B cell (primary cell): Measurements from ENCODE around the gene KCNH8. TPM values are rescaled to one million over a fixed set of nuclear protein-coding genes. Genes with fewer than 3 reads are reported as not detected.

Source experiments
- ATAC-seq: fragments of 200-7000 bp; cut with Tn5 transposase; one replicate; pipeline ENCODE4 v1.10.0; 2021; ENCODE audit warnings: low read depth, mild to moderate bottlenecking, moderate number of reproducible peaks, moderate library complexity
- CTCF ChIA-PET: fragments of 350-600 bp; sonication (Branson Sonifier 250); formaldehyde crosslinking; loops from one replicate; lab custom pipeline; 2021; ENCODE audit warnings: antibody characterized with exemption, inconsistent platforms; lab: Charles Lee
- POLR2A ChIA-PET: fragments of 350-600 bp; sonication (Branson Sonifier 250); formaldehyde crosslinking; loops from one replicate; lab custom pipeline; 2021; ENCODE audit warnings: antibody characterized with exemption; lab: Charles Lee
- DNase-seq: peaks from one replicate; pipeline ENCODE4 v3.0.0; 2013
- H2AFZ ChIP-seq: 2 replicates; pipeline ENCODE4 v1.6.1; 2012; ENCODE audit warnings: mild to moderate bottlenecking, low read depth, low read length; ENCODE audit not compliant: insufficient read depth, poor library complexity, severe bottlenecking
- H3K27ac ChIP-seq, 2 donors: 1 replicate in 1 of 2; 2 replicates in 1 of 2; pipeline ENCODE4 v1.5.1; 2012 to 2013; ENCODE audit warnings: low read length in 2 of 2, mild to moderate bottlenecking in 2 of 2, moderate library complexity in 1 of 2
- H3K27me3 ChIP-seq, 4 experiments: fragments of 200-600 bp in 1 of 4; sonication (generic) in 1 of 4; replicated peaks in 1 of 4; 1 replicate in 2 of 4; 2 replicates in 2 of 4; pipeline versions ENCODE4 v1.6.1 to v1.7.0; 2013 to 2016; ENCODE audit warnings: low read length in 3 of 4, mild to moderate bottlenecking in 2 of 4, mixed read lengths in 1 of 4, moderate library complexity in 1 of 4; ENCODE audit not compliant: insufficient read depth in 4 of 4, control insufficient read depth in 3 of 4; ENCODE audit errors: control extremely low read depth in 1 of 4
- H3K36me3 ChIP-seq, 2 experiments: replicated peaks in 1 of 2; 1 replicate in 1 of 2; 2 replicates in 1 of 2; pipeline versions ENCODE4 v1.6.1 to v1.7.1; 2013; ENCODE audit warnings: low read length in 1 of 2; ENCODE audit not compliant: insufficient read depth in 2 of 2, control insufficient read depth in 1 of 2; ENCODE audit errors: control extremely low read depth in 1 of 2, extremely low read depth in 1 of 2
- H3K4me1 ChIP-seq, 2 donors: fragments of 200-600 bp in 1 of 2; sonication (generic) in 1 of 2; 1 replicate in 1 of 2; 2 replicates in 1 of 2; pipeline versions ENCODE4 v1.5.1 to v1.6.1; 2013 to 2017; ENCODE audit warnings: low read length in 2 of 2; ENCODE audit not compliant: control insufficient read depth in 2 of 2, insufficient read depth in 2 of 2
- H3K4me2 ChIP-seq: replicated peaks from 2 replicates; pipeline ENCODE3; 2012; ENCODE audit warnings: mild to moderate bottlenecking, low read depth, low read length; ENCODE audit not compliant: poor library complexity, severe bottlenecking
- H3K4me3 ChIP-seq, 5 experiments: fragments of 200-600 bp in 1 of 5; sonication (generic) in 1 of 5; 1 replicate in 3 of 5; 2 replicates in 2 of 5; pipeline versions ENCODE4 v1.5.1 to v1.7.0; 2011 to 2016; ENCODE audit warnings: low read length in 4 of 5, mild to moderate bottlenecking in 4 of 5, low read depth in 2 of 5, control low read depth in 1 of 5, moderate library complexity in 1 of 5; ENCODE audit not compliant: insufficient read depth in 1 of 5; ENCODE audit errors: control extremely low read depth in 1 of 5, extremely low read depth in 1 of 5
- H3K79me2 ChIP-seq: fragments of 200-600 bp; sonication (generic); one replicate; pipeline ENCODE4 v1.6.0; 2016; ENCODE audit warnings: low read length; ENCODE audit not compliant: control insufficient read depth, insufficient read depth
- H3K9ac ChIP-seq: fragments of 200-600 bp; sonication (generic); 2 replicates; pipeline ENCODE4 v1.6.1; 2017; ENCODE audit warnings: mild to moderate bottlenecking, low read length, moderate library complexity
- H3K9me3 ChIP-seq, 3 donors: one replicate each; pipeline versions ENCODE4 v1.6.1 to v1.7.1; 2013; ENCODE audit warnings: low read length in 2 of 3; ENCODE audit not compliant: control insufficient read depth in 2 of 3, insufficient read depth in 1 of 3; ENCODE audit errors: control extremely low read depth in 1 of 3
- H4K20me1 ChIP-seq: 2 replicates; pipeline ENCODE4 v1.6.0; 2012; ENCODE audit warnings: mild to moderate bottlenecking, low read length; ENCODE audit not compliant: insufficient read depth, control insufficient read depth, poor library complexity, severe bottlenecking
- H3K27ac Mint-ChIP-seq: one replicate; pipeline ENCODE4 v1.8.0; 2021; ENCODE audit warnings: mixed read lengths
- H3K27me3 Mint-ChIP-seq: one replicate; pipeline ENCODE4 v1.8.0; 2021; ENCODE audit warnings: mixed read lengths
- H3K4me1 Mint-ChIP-seq: one replicate; pipeline ENCODE4 v1.8.0; 2021; ENCODE audit warnings: mixed read lengths
- H3K4me3 Mint-ChIP-seq: one replicate; pipeline ENCODE4 v1.8.0; 2021; ENCODE audit warnings: mixed read lengths
- H3K9me3 Mint-ChIP-seq: one replicate; pipeline ENCODE4 v1.8.0; 2022; ENCODE audit warnings: mixed read lengths; ENCODE audit not compliant: insufficient read depth
- CTCF ChIP-seq: fragments of 200-600 bp; IDR thresholded peaks from one replicate; pipeline ENCODE4 v1.8.0; 2022; ENCODE audit warnings: antibody characterized with exemption, mild to moderate bottlenecking
- EZH2 ChIP-seq: IDR thresholded peaks from 2 replicates; pipeline ENCODE4 v1.6.1; 2012; ENCODE audit warnings: borderline replicate concordance, low read depth, mild to moderate bottlenecking, moderate library complexity, low read length; ENCODE audit not compliant: insufficient read depth, poor library complexity, severe bottlenecking
- WGBS: methylation state at CpG from one replicate; pipeline ENCODE4 v1.1.5; 2013; ENCODE audit warnings: missing lambda C conversion rate; ENCODE audit not compliant: insufficient coverage; 5-methylcytosine and 5-hydroxymethylcytosine counted together
- intact Hi-C: fragments of 100-400 bp; cut with micrococcal nuclease; formaldehyde crosslinking; loops from one replicate; pipeline ENCODE4 v1.10.0; 2022
- polyA plus RNA-seq: library from polyadenylated mRNA; depleted of rRNA; stranded (reverse); fragments of >200 nt; gene quantifications from 2 replicates; pipeline ENCODE4 v1.2.3, GENCODE V29; 2012
- total RNA-seq, 2 donors: library from RNA; stranded (reverse); fragments of 120-200 nt in 1 of 2; gene quantifications; 1 replicate in 1 of 2; 2 replicates in 1 of 2; pipeline versions ENCODE4 v1.2.3 to v1.2.4, GENCODE V29; 2013 to 2022

KCNH8 gene
- total and polyA plus RNA-seq, 2 donors (not counting 1 experiment from before 2014, with no cell fraction given): 4.0 to 12.7 TPM

- DNase-seq: no peak
- CTCF ChIA-PET: no interaction called here
These were observed 44.8 kb upstream of the KCNH8 start for GRCh38 chr3:19103510-19103909.

DNA sequence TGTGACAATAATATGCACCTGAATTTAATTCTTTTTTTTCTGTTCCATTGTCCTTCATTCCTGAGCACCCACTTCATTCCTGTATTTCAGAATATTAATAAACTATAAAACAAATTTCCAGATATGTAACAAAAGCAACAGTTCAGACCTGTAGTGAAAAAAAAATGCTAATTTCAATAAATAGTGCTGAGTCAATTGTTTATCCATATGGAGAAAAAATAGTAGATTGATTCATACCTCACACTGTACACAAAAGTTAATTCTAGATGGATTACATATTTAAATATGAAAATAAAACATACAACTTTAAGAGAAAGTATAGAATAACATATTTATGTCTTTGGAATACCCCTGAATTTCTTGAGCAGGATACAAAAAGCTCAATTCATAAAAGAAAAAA, 43.9 kb upstream of the KCNH8 start:
- ChIA-PET CTCF (no interaction called here), POLR2A (no interaction called here)
- H3K9me3 ChIP-seq: peaks cover 0 to 16% (median 1%) of the 10 kb centered on the region in 3 donors

More at GRCh38 chr3:19103510-19103909, 44.8 kb upstream of the KCNH8 start:
- Histone ChIP-seq H3K4me2 (peak overlapping the region; percentile 43), H3K27me3 (no peaks in the 10 kb centered on the region), H3K4me1 (peaks cover 0 to 5% of the 10 kb centered on the region in 2 donors), H3K4me3 (peak overlapping the region in 1 of 5 experiments; percentile 50), H2AFZ (peak overlapping the region; percentile 42), H3K36me3 (no peaks in the 10 kb centered on the region), H4K20me1 (no peaks in the 10 kb centered on the region), H3K27ac (peak overlapping the region in 1 of 2 donors; percentile 49), H3K9ac (no peak overlapping the region), H3K79me2 (no peaks in the 10 kb centered on the region), H3K9me3 (peaks cover 0 to 16% (median 1%) of the 10 kb centered on the region in 3 donors)
- Mint-ChIP-seq H3K27me3 (peaks cover 3% of the 10 kb centered on the region), H3K27ac (no peak overlapping the region), H3K4me1 (no peaks in the 10 kb centered on the region), H3K9me3 (no peaks in the 10 kb centered on the region), H3K4me3 (peak overlapping the region; percentile 74)
- TF ChIP-seq CTCF (no peak), EZH2 (no peak)
- WGBS: 100% methylated on average over 1 of the region's 3 CpGs
- no peak for ATAC-seq
- POLR2A ChIA-PET: no interaction called here
- intact Hi-C loops: no loop called here

More for the DNA sequence above, 43.9 kb upstream of the KCNH8 start:
- no peaks in the 10 kb centered on the region for H3K9me3 Mint-ChIP-seq
- no peaks in the 10 kb centered on the region for H3K27me3 ChIP-seq
- no peak overlapping the region for H3K9ac ChIP-seq
- ATAC-seq (no peak), DNase-seq (no peak)
- H3K36me3 ChIP-seq: no peaks in the 10 kb centered on the region
- no peaks in the 10 kb centered on the region for H3K4me1 Mint-ChIP-seq
- H2AFZ ChIP-seq: no peak overlapping the region
- intact Hi-C loops: no loop called here
- no peak overlapping the region for H3K4me2 ChIP-seq
- H4K20me1 ChIP-seq: no peaks in the 10 kb centered on the region
- H3K27ac ChIP-seq: no peak overlapping the region
- H3K79me2 ChIP-seq: no peaks in the 10 kb centered on the region
- no peak overlapping the region for H3K4me3 Mint-ChIP-seq
- H3K4me1 ChIP-seq: peaks cover 0 to 5% of the 10 kb centered on the region in 2 donors
- TF ChIP-seq CTCF: no peak
- TF ChIP-seq EZH2: no peak
- no peak overlapping the region for H3K27ac Mint-ChIP-seq
- peaks cover 3% of the 10 kb centered on the region for H3K27me3 Mint-ChIP-seq
- no peak overlapping the region for H3K4me3 ChIP-seq
